A204.1 (cell line): ENCODE measurements around the gene SPART.

Experiments used
- FAIRE-seq: peaks from 2 replicates; lab custom pipeline; 2012; peaks lifted over from hg19 to GRCh38; lab: Jason Lieb, UNC

Gene SPART, protein sequence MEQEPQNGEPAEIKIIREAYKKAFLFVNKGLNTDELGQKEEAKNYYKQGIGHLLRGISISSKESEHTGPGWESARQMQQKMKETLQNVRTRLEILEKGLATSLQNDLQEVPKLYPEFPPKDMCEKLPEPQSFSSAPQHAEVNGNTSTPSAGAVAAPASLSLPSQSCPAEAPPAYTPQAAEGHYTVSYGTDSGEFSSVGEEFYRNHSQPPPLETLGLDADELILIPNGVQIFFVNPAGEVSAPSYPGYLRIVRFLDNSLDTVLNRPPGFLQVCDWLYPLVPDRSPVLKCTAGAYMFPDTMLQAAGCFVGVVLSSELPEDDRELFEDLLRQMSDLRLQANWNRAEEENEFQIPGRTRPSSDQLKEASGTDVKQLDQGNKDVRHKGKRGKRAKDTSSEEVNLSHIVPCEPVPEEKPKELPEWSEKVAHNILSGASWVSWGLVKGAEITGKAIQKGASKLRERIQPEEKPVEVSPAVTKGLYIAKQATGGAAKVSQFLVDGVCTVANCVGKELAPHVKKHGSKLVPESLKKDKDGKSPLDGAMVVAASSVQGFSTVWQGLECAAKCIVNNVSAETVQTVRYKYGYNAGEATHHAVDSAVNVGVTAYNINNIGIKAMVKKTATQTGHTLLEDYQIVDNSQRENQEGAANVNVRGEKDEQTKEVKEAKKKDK

GRCh38 chr13:36346222-36347083 is at the start of gene SPART:
TSS of gene SPART (minus strand) at chr13:36346394. CDS start at chr13:36335830, 10,564 bp downstream.
- FAIRE-seq, result no peak

DNA sequence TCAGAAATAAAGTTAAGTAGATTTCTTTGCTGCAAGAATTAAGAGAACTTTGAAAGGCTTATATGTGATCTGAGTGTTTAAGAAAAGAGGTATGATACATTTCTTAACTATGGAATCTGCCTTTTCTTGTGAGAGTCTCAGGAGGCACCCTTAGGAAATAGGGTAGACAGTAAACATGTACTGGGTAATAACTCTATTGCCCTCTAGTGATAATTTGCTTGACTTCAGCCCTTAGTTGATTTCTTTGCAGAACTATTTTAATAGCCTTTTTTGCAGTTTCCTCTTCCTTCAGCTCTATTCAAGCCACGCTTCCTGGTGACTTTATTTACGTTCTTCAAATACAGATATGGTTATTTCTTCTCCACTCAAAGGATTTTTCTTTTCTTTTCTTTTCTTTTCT is 49.1 kb upstream of the SPART start:
- FAIRE-seq, result no peak

GRCh38 chr13:36385489-36385888 is 39.3 kb upstream of the SPART start:
- FAIRE-seq, result no peak

- no peak for FAIRE-seq
Observed at GRCh38 chr13:36382030-36382429, 35.8 kb upstream of the SPART start.

GRCh38 chr13:36377826-36378468 is 31.8 kb upstream of the SPART start:
- FAIRE-seq, result no peak

- no peak for FAIRE-seq
Observed at GRCh38 chr13:36374063-36374462, 27.9 kb upstream of the SPART start.

GRCh38 chr13:36371185-36371584 is 25.0 kb upstream of the SPART start:
- FAIRE-seq, result no peak

DNA sequence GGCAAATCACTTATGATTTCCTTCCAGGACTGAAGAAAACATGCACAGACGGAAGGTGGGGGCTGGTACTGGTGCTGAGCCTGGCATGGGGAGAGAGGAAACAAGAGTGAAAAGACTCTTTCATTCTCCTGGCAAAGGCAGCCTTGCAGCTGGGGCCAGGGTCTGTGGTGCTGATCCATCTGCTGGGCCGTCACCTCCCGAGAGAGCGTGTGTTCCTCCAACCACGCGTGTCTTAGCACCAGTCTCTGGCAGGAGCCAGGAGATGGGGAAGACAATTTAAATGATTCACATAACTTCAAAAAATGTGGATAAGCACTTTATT is 23.9 kb upstream of the SPART start:
- no peak for FAIRE-seq

DNA sequence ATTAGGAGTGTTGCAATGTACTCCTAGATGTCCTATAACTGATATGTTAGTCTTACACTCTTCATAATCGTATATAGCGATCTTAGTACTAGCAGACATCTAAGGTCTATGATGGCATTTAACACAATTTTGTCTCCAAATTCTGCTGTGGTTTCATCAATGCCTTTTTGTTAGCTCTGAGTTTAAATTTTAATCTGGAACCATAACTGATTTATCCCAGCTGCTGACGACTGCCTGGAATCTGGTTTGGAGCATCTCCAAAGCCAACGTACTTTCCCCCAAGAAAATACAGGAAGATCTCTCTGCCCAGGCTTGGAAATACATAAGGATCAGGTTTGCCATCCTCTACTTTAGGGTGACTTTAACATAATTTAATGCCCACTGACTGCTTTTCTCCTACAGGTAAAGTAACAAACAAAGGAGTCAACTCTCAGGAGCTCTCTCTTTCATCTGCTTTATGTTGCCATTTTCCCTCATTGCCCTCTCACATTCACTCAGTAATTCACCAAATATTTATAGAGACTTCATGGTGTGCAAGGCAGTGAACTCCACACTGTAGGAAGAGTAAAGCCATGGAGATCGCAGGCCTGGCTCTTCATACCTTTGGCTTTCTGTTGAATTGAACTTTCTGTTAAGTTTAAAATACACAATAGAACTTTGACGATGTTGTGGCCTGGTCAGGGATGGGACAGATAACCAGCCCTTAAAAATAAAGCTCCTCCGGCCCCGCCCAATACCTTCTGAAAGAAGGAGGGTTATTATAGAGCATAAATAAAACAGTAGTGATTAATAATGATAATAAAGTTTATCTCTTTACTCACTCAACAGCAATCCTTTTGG is 23.3 kb upstream of the SPART start:
- no peak for FAIRE-seq

DNA sequence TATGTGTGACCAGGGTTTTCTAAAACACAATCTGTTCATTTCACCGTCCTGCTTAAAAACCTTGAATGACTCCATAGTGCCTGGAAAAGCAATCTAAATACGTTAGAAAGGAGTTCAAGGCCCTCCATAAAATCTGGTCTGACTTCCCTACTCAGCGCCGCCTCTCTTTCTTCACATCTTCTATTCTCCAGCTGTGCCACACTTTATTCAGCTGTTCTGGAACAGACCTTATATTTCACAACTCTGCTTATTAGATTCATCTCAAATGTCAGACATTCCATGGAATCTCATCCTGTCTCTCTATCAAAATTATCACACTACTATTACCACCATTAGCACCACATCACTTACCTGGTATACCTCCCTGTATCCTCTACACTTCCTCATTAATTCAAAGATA is 19.8 kb upstream of the SPART start:
- no peak for FAIRE-seq

- FAIRE-seq, result no peak
Observed at GRCh38 chr13:36363366-36363863, 17.2 kb upstream of the SPART start.

DNA sequence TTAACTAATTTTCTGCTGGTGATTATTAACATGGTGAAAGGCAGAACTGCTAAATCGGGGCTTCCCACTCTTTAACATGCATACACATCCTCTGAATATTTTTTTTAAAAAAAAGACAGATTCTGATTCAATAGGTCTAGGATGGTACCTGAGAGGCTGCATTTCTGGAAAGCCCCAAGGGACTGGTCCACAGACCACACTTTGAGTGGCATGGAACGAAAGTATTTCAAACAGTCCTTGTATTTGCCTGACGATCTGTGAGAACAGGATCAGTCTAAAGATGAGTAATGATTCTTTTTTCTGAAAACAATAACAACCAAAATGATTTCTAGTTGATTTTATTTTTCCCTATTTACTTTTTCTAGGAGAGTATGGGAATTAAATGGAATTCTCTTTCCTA is 16.7 kb upstream of the SPART start:
- FAIRE-seq, result no peak

- no peak for FAIRE-seq
Observed at GRCh38 chr13:36362251-36362650, 16.1 kb upstream of the SPART start.

DNA sequence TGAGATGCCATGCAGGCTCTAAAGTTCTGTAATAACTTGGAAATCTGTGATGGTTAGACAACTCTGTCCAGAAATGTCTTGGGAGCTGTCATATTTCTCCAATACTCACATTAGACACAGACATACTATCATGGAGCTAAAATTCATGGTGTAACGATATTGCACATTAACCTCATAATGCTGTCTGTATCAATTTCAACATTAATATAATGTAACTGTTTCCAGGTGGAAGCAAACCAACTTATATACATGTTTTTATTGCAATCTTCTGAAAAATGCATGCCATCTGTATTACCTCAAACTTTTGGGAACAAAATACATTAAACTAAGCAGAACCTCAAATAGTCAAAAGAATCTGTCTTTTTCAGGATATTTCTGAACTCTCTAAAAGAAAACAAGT is 14.7 kb upstream of the SPART start:
- FAIRE-seq, result no peak

DNA sequence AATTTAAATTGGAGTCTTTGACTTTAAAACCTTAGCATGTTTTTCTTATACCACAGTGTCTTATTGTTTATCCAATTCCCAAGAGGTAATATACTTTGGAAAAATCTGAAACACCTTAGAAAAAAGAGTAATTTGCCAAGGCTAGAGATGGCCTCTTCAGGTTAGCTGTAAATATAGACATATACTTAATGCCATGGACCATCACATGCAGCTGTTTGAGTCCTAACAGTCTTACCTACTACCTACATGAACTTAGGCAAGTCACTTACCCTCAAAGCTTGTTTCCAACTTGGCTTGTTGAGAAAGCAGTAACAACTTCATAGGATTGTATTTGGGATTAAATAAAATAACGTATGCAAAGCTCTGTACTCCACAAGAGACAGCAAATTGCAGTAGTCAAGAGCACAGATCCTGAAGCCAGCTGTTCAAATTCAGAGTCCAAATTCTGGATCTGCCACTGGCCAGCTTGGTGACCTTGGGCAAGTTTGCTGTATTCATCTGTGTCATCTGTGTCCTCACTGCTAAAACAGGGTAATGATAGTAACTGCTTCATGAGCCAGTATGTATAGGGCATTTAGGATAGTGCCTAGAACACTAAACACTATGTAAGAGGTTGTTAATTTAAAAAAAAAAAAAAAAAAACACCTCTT is 13.2 kb upstream of the SPART start:
- no peak for FAIRE-seq

DNA sequence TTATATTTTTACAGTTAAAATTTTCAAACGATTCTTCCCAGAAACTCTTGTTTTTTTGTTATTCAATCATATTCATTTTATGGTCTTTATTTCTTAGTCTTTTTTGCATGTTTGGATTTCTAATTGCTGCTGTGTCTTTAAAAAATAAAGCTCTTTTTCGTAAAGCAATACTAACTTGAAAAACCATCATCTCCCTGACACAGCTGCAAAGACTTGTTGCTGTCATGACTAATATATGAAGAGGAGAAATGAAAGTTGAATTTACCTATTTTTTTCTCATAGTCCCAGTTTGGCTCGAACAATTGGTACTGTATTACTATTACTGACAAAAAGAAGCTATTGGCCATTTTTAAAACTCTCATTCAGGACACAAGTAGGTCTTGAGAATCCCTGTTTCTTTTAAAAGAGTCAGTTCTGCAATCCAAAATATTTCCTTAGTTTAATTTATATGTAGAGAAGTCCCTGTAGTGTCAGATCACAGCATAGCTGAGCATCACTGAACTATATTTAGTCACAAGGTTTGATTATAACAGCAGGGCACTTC is 12.1 kb upstream of the SPART start:
- FAIRE-seq, result no peak

DNA sequence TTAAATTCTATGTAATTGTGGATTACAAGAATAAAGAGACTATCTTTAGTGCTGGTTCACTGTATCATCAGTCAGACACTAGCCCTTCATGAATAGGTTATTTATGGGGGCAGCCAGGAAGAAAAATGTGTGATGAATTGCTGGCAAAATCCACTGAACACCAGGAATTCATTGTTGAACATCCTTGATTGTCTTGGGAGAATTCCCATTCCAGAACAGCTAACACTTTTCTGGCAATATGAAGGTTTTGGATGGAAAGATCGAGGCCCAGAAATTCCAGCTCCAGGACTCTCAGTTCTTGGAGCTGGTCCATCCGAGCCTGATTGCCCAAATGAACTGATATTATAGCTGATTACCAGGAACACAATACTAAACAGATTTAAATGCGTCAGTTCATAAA is 11.5 kb upstream of the SPART start:
- no peak for FAIRE-seq

DNA sequence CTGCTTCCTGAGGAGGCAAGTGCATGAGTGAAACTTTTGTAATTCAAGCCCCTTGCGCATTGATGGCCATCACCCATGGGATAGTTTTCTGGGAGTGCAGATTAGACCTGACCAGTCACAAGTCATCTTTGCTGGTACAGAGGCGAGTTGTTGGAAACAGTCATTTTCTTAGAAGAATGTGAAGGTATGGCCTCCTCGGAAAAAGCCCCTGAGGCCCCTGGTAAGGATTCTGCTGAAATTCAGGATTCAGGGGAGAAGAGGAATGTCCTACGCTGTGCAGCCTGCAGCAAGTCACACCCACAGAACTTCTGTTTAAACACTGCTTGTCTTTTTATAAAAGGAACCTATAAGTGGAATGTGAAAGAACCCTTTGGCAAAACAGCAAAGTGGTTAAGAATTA is 11.0 kb upstream of the SPART start:
- no peak for FAIRE-seq

DNA sequence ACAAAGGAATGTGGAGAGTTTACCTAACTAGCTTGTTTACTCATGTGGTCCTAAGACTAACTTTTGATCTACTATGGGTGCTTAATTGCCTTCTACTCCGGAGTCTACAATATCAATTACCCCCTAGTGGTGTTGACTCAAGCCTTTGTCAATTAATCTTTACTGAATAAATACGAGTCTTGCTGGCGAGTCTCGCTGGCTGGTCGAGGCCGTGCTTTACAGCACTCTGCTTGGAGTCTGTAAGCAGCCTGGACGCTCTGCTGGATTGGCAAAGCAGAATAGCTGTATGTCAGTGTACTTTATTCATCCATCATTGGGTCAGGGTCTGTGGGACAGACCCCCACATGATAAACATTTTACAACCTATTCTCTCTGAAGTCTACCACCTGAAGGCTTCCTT is 9.9 kb upstream of the SPART start:
- FAIRE-seq, result no peak

DNA sequence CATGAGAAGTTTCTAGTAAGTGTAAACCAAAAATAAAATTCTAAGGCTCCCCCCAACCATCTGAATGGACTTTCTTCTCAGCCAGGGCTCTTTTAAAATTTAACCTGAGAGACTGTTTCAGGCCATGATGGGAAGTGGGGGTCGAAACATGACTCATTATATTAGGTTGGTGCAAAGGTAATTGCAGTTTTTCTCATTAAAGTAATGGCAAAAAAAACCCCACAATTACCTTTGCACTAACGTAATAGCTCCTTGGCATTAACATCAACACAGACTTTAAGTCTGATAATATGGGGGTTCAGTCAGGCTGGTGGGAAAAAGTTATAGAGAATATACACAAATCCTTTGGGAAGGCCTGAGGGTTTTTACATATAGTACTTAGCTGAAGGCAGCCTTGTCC is 9.4 kb upstream of the SPART start:
- no peak for FAIRE-seq
